GM18505 (cell line): ENCODE measurements around the gene FHIT.
A peak's percentile ranks its signal among the peaks of the same experiment; 100 is the strongest.
"Not testable (repeated sequence)": the region's sequence is repeated elsewhere in the genome, so short reads cannot be mapped to it uniquely, and the experiment has no call there.

ENCODE experiments used
- ATAC-seq: cut with Tn5 transposase; IDR thresholded peaks from one replicate; pipeline ENCODE4 v1.9.1; 2021; ENCODE audit not compliant: unreplicated experiment
- POLR2A ChIP-seq: IDR thresholded peaks from 4 replicates; pipeline ENCODE4 v1.6.1; 2011; ENCODE audit warnings: borderline replicate concordance; ENCODE audit not compliant: insufficient read depth, insufficient read length; ENCODE audit errors: extremely low read depth

FHIT gene

GRCh38 chr3:61218504-61218903, 32.7 kb downstream of the FHIT start:
- ATAC-seq, result no peak
- no peak for TF ChIP-seq POLR2A

GRCh38 chr3:61216171-61216570, 35.1 kb downstream of the FHIT start:
- ATAC-seq, result not testable (repeated sequence)

- ATAC-seq, result no peak
- TF ChIP-seq POLR2A, result no peak
Observed at GRCh38 chr3:61202086-61202485, 49.2 kb downstream of the FHIT start.

GRCh38 chr3:61201071-61201470, 50.2 kb downstream of the FHIT start:
- TF ChIP-seq POLR2A, result no peak
- ATAC-seq, result no peak

- TF ChIP-seq POLR2A, result no peak
- ATAC-seq, result no peak
Observed at GRCh38 chr3:61200270-61200669, 51.0 kb downstream of the FHIT start.

- ATAC-seq, result no peak
- TF ChIP-seq POLR2A, result no peak
Observed at GRCh38 chr3:61199843-61200242, 51.4 kb downstream of the FHIT start.

- no peak for ATAC-seq
- no peak for TF ChIP-seq POLR2A
Observed at GRCh38 chr3:61194892-61195538, 56.2 kb downstream of the FHIT start.

- ATAC-seq, result no peak
- TF ChIP-seq POLR2A, result no peak
Observed at GRCh38 chr3:61192222-61192621, 59.0 kb downstream of the FHIT start.

- not testable (repeated sequence) for ATAC-seq
Observed at GRCh38 chr3:61190205-61190604, 61.0 kb downstream of the FHIT start.

GRCh38 chr3:61186030-61186429, 65.2 kb downstream of the FHIT start:
- ATAC-seq, result no peak

GRCh38 chr3:61184956-61185355, 66.3 kb downstream of the FHIT start:
- ATAC-seq, result no peak
- TF ChIP-seq POLR2A, result no peak

More at GRCh38 chr3:61186030-61186429, 65.2 kb downstream of the FHIT start:
- no peak for TF ChIP-seq POLR2A

GRCh38 chr3:61182662-61183061, 68.6 kb downstream of the FHIT start:
- no peak for TF ChIP-seq POLR2A
- peak; percentile 39 for ATAC-seq

GRCh38 chr3:61181874-61182273, 69.4 kb downstream of the FHIT start:
- TF ChIP-seq POLR2A, result no peak
- ATAC-seq, result peak; percentile 98

GRCh38 chr3:61180206-61180605, 71.0 kb downstream of the FHIT start:
- no peak for TF ChIP-seq POLR2A
- ATAC-seq, result no peak

GRCh38 chr3:61178167-61178566, 73.1 kb downstream of the FHIT start:
- ATAC-seq, result no peak

More at GRCh38 chr3:61178167-61178566, 73.1 kb downstream of the FHIT start:
- no peak for TF ChIP-seq POLR2A
